ENCODE measurements around the gene PCP2. TPM values are rescaled to one million over a fixed set of nuclear protein-coding genes. Genes with fewer than 3 reads are reported as not detected.

PCP2 gene
- 0.36 TPM for polyA plus RNA-seq (2013, experiment 1 of 2)
- not detected for polyA plus RNA-seq (2013, experiment 2 of 2)

GRCh38 chr19:7633698-7634097 lies at the start of gene PCP2:
PCP2 (minus strand) TSS chr19:7633719; CDS start chr19:7633457, 262 bp downstream.
- Histone ChIP-seq H2BK15ac (ENCODE audit: low read depth, poor library complexity, severe bottlenecking) (no peak within 1 kb of the TSS), H2AK5ac (ENCODE audit: low read length, severe bottlenecking) (no peak within 1 kb of the TSS)

GRCh38 chr19:7682175-7682855 lies 48.8 kb upstream of the PCP2 start:
- no peak overlapping the region for H3K23ac ChIP-seq (ENCODE audit: low read length in 2 of 2)
- H3K27ac ChIP-seq (ENCODE audit: low read length, poor library complexity, severe bottlenecking), result no peak overlapping the region
- H3K4me1 ChIP-seq (ENCODE audit: control insufficient read depth, insufficient read depth, low read depth, low read length), result peaks cover 17% of the 10 kb centered on the region
- H2AFZ ChIP-seq (ENCODE audit: low read depth, low read length), result no peak overlapping the region
- H2AK5ac ChIP-seq (ENCODE audit: low read length, severe bottlenecking), result no peak overlapping the region
- H3K4me3 ChIP-seq (ENCODE audit: insufficient read depth in 1 of 2, low read depth in 1 of 2, low read length in 2 of 2), result peak overlapping the region in 1 of 2 experiments; percentile 93
- H2BK15ac ChIP-seq (ENCODE audit: low read depth, poor library complexity, severe bottlenecking), result no peak overlapping the region
- H3K27me3 ChIP-seq (ENCODE audit: control insufficient read depth in 1 of 2, insufficient read depth in 1 of 2, low read length in 2 of 2), result peaks cover 11 to 26% of the 10 kb centered on the region in 2 experiments
- no peak for DNase-seq
- no peak overlapping the region for H2BK120ac ChIP-seq (ENCODE audit: low read depth, low read length)
- no peak overlapping the region for H2BK5ac ChIP-seq (ENCODE audit: low read depth, low read length, poor library complexity, severe bottlenecking)
- no peak overlapping the region for H3K14ac ChIP-seq (ENCODE audit: low read length in 2 of 2)
- peak overlapping the region; percentile 11 for H4K91ac ChIP-seq (ENCODE audit: low read length)
- peaks cover 17 to 32% of the 10 kb centered on the region in 2 experiments for H3K36me3 ChIP-seq (ENCODE audit: control insufficient read depth in 1 of 2, insufficient read depth in 2 of 2, low read depth in 1 of 2, low read length in 2 of 2)
- peaks cover 23% of the 10 kb centered on the region for H3K79me1 ChIP-seq (replicated peaks; ENCODE audit: low read length, poor library complexity, severe bottlenecking)
- H3K9ac ChIP-seq (ENCODE audit: low read length), result peak overlapping the region; percentile 94
- WGBS, result 98% methylated on average over 74 of the region's 74 CpGs
- peak overlapping the region in 1 of 2 experiments; percentile 74 for H2BK12ac ChIP-seq (ENCODE audit: low read length in 2 of 2)
- peak overlapping the region; percentile 79 for H3K4me2 ChIP-seq (ENCODE audit: low read length, poor library complexity, severe bottlenecking)
- no peak overlapping the region for H3K18ac ChIP-seq (ENCODE audit: low read depth in 1 of 2, low read length in 2 of 2)
- H3K4ac ChIP-seq (ENCODE audit: low read depth in 1 of 2, low read length in 2 of 2), result no peak overlapping the region
- no peaks in the 10 kb centered on the region for H3K9me3 ChIP-seq (ENCODE audit: control insufficient read depth, low read length)
- peak overlapping the region; percentile 28 for H4K8ac ChIP-seq (ENCODE audit: low read length)

More at GRCh38 chr19:7633698-7634097, at the start of gene PCP2:
- 47% methylated on average over 2 of the region's 2 CpGs for WGBS
- Histone ChIP-seq H3K27me3 (ENCODE audit: control insufficient read depth in 1 of 2, insufficient read depth in 1 of 2, low read length in 2 of 2) (peaks cover 0 to 37% of the 10 kb centered on the region in 2 experiments), H2BK12ac (ENCODE audit: low read length in 2 of 2) (no peak within 1 kb of the TSS), H3K27ac (ENCODE audit: low read length, poor library complexity, severe bottlenecking) (no peak within 1 kb of the TSS), H3K9me3 (ENCODE audit: control insufficient read depth, low read length) (no peaks in the 10 kb centered on the region), H3K4me1 (ENCODE audit: control insufficient read depth, insufficient read depth, low read depth, low read length) (peaks cover 27% of the 10 kb centered on the region), H3K4ac (ENCODE audit: low read depth in 1 of 2, low read length in 2 of 2) (no peak within 1 kb of the TSS), H3K4me2 (ENCODE audit: low read length, poor library complexity, severe bottlenecking) (no peak within 1 kb of the TSS), H2AFZ (ENCODE audit: low read depth, low read length) (no peak within 1 kb of the TSS), H3K36me3 (ENCODE audit: control insufficient read depth in 1 of 2, insufficient read depth in 2 of 2, low read depth in 1 of 2, low read length in 2 of 2) (peaks cover 3 to 25% of the 10 kb centered on the region in 2 experiments), H2BK120ac (ENCODE audit: low read depth, low read length) (no peak within 1 kb of the TSS), H4K91ac (ENCODE audit: low read length) (no peak within 1 kb of the TSS), H3K23ac (ENCODE audit: low read length in 2 of 2) (no peak within 1 kb of the TSS), H3K14ac (ENCODE audit: low read length in 2 of 2) (no peak within 1 kb of the TSS), H3K4me3 (ENCODE audit: insufficient read depth in 1 of 2, low read depth in 1 of 2, low read length in 2 of 2) (no peak within 1 kb of the TSS), H4K8ac (ENCODE audit: low read length) (no peak within 1 kb of the TSS), H3K18ac (ENCODE audit: low read depth in 1 of 2, low read length in 2 of 2) (no peak within 1 kb of the TSS), H3K79me1 (replicated peaks; ENCODE audit: low read length, poor library complexity, severe bottlenecking) (peaks cover 42% of the 10 kb centered on the region), H2BK5ac (ENCODE audit: low read depth, low read length, poor library complexity, severe bottlenecking) (no peak within 1 kb of the TSS), H3K9ac (ENCODE audit: low read length) (no peak within 1 kb of the TSS)
- DNase-seq, result no peak

DNA sequence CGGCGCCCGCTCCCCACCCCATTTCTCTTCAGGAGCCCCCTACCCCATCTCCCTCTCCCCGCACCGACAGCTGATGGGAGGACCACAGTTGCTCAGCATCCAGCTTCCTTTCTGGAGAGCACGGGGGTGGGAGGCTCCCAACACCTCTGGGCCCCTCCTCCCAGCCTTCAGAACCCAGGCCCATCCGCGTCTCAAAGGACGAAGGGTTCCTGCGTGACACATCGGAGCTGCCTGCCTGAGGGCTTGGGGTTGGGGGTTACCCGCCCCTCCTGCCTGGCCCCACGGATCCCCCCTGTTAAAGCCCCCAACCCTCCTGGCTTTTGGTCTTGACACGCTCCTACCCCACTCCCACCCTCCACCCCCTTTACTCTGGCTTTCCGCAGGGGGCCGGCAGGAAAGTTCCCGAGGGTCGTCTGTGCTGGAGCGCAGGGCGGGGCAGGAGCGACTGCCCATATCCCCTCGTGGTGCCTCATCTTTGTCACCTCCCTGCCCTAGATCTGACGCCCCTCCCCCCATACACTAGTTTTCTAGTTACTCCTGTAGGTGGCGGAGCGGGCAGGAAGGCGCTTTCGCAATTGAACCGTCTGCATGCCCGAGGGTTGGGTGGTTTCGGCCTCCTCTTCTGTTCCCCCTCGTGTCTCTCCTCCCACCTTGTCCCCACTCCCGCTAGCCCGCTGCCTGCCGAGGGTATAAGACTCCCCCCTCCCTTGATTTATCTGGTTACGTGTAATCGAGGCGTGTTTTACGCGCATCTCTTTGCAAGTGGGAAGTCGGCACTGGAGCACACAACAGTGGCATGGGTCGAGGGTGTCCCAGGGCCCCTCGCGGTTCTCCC lies 48.0 kb upstream of the PCP2 start:
- peak overlapping the region; percentile 99 for H4K8ac ChIP-seq (ENCODE audit: low read length)
- no peak overlapping the region for H3K27ac ChIP-seq (ENCODE audit: low read length, poor library complexity, severe bottlenecking)
- H3K23ac ChIP-seq (ENCODE audit: low read length in 2 of 2), result peak overlapping the region in 1 of 2 experiments; percentile 96
- H2BK12ac ChIP-seq (ENCODE audit: low read length in 2 of 2), result peak overlapping the region in 1 of 2 experiments; percentile 74
- peaks cover 17% of the 10 kb centered on the region for H3K4me1 ChIP-seq (ENCODE audit: control insufficient read depth, insufficient read depth, low read depth, low read length)
- peaks cover 17 to 32% of the 10 kb centered on the region in 2 experiments for H3K36me3 ChIP-seq (ENCODE audit: control insufficient read depth in 1 of 2, insufficient read depth in 2 of 2, low read depth in 1 of 2, low read length in 2 of 2)
- H3K27me3 ChIP-seq (ENCODE audit: control insufficient read depth in 1 of 2, insufficient read depth in 1 of 2, low read length in 2 of 2), result peaks cover 18 to 31% of the 10 kb centered on the region in 2 experiments
- H3K79me1 ChIP-seq (replicated peaks; ENCODE audit: low read length, poor library complexity, severe bottlenecking), result peaks cover 23% of the 10 kb centered on the region
- peak overlapping the region; percentile 94 for H3K9ac ChIP-seq (ENCODE audit: low read length)
- H2AK5ac ChIP-seq (ENCODE audit: low read length, severe bottlenecking), result no peak overlapping the region
- DNase-seq, result peak; percentile 71
- H3K14ac ChIP-seq (ENCODE audit: low read length in 2 of 2), result no peak overlapping the region
- H2BK120ac ChIP-seq (ENCODE audit: low read depth, low read length), result peak overlapping the region; percentile 98
- H3K4me2 ChIP-seq (ENCODE audit: low read length, poor library complexity, severe bottlenecking), result peak overlapping the region; percentile 79
- H3K4ac ChIP-seq (ENCODE audit: low read depth in 1 of 2, low read length in 2 of 2), result peak overlapping the region; percentile 6 to 99
- H4K91ac ChIP-seq (ENCODE audit: low read length), result peak overlapping the region; percentile 82
- no peak overlapping the region for H2BK5ac ChIP-seq (ENCODE audit: low read depth, low read length, poor library complexity, severe bottlenecking)
- WGBS, result 28% methylated on average over 43 of the region's 43 CpGs
- H3K4me3 ChIP-seq (ENCODE audit: insufficient read depth in 1 of 2, low read depth in 1 of 2, low read length in 2 of 2), result peak overlapping the region; percentile 93 to 100
- peak overlapping the region; percentile 89 for H2AFZ ChIP-seq (ENCODE audit: low read depth, low read length)
- H2BK15ac ChIP-seq (ENCODE audit: low read depth, poor library complexity, severe bottlenecking), result peak overlapping the region; percentile 60
- no peaks in the 10 kb centered on the region for H3K9me3 ChIP-seq (ENCODE audit: control insufficient read depth, low read length)
- H3K18ac ChIP-seq (ENCODE audit: low read depth in 1 of 2, low read length in 2 of 2), result peak overlapping the region; percentile 97 to 99

All from mesenchymal stem cell (in vitro differentiated cells and primary cell).